PC-9 (cell line): Measurements from ENCODE around the gene SLC51B. TPM values are rescaled to one million over a fixed set of nuclear protein-coding genes. Genes with fewer than 3 reads are reported as not detected.

ENCODE experiments used
- BruUV-seq: library from RNA; stranded (reverse); fragments of 400-500 nt; replicated peaks from 2 replicates; lab custom pipeline; 2021; lab: Mats Ljungman, UMichigan
- CTCF ChIA-PET: fragments of 300-600 bp; sonication (Branson Sonifier 250); formaldehyde crosslinking; loops from one replicate; lab custom pipeline; 2022; ENCODE audit warnings: antibody characterized with exemption; lab: Charles Lee
- POLR2A ChIA-PET: fragments of 300-600 bp; sonication (Branson Sonifier 250); formaldehyde crosslinking; loops from one replicate; lab custom pipeline; 2022; ENCODE audit warnings: antibody characterized with exemption; ENCODE audit not compliant: unreplicated experiment; lab: Charles Lee
- DNase-seq, 2 experiments: peaks; one replicate each; pipeline versions ENCODE4 v3.0.0 to v3.0.0-alpha.2; 2015 to 2022; ENCODE audit warnings: mixed read lengths in 1 of 2
- H2AFZ ChIP-seq: fragments of 200-600 bp; sonication (generic); 2 replicates; pipeline ENCODE4 v1.8.1; 2017; ENCODE audit warnings: antibody characterized with exemption
- H3F3A ChIP-seq: fragments of 200-600 bp; sonication (generic); 2 replicates; pipeline ENCODE4 v1.8.1; 2017; ENCODE audit warnings: antibody characterized with exemption, mild to moderate bottlenecking, low read depth; ENCODE audit not compliant: insufficient read depth
- H3K27ac ChIP-seq: fragments of 200-600 bp; sonication (generic); 2 replicates; pipeline ENCODE4 v1.6.1; 2016; ENCODE audit warnings: mixed run types
- H3K27me3 ChIP-seq: fragments of 200-600 bp; sonication (generic); 2 replicates; pipeline ENCODE4 v1.6.1; 2016; ENCODE audit warnings: low read depth, mixed run types; ENCODE audit not compliant: insufficient read depth
- H3K36me3 ChIP-seq: fragments of 200-600 bp; sonication (generic); 2 replicates; pipeline ENCODE4 v1.6.1; 2016; ENCODE audit warnings: low read depth, mixed run types
- H3K4me1 ChIP-seq: fragments of 200-600 bp; sonication (generic); replicated peaks from 2 replicates; pipeline ENCODE4 v1.6.1; 2016; ENCODE audit warnings: mixed run types; ENCODE audit not compliant: insufficient read depth
- H3K4me2 ChIP-seq: fragments of 200-600 bp; sonication (generic); 2 replicates; pipeline ENCODE4 v1.6.1; 2017; ENCODE audit warnings: mixed run types
- H3K4me3 ChIP-seq: fragments of 200-600 bp; sonication (generic); 2 replicates; pipeline ENCODE4 v1.6.1; 2016; ENCODE audit warnings: mixed run types
- H3K79me2 ChIP-seq: fragments of 200-600 bp; sonication (generic); 2 replicates; pipeline ENCODE4 v1.6.1; 2017; ENCODE audit warnings: low read depth, mixed run types
- H3K9me2 ChIP-seq: fragments of 200-600 bp; sonication (generic); 2 replicates; pipeline ENCODE4 v1.8.1; 2017; ENCODE audit warnings: mild to moderate bottlenecking; ENCODE audit not compliant: insufficient read depth
- H3K9me3 ChIP-seq: fragments of 200-600 bp; sonication (generic); 2 replicates; pipeline ENCODE4 v1.8.1; 2016; ENCODE audit warnings: low read depth; ENCODE audit not compliant: insufficient read depth
- H4K20me1 ChIP-seq: fragments of 200-600 bp; sonication (generic); 2 replicates; pipeline ENCODE4 v1.8.1; 2017; ENCODE audit not compliant: insufficient read depth
- EZH2 ChIP-seq: fragments of 200-600 bp; sonication (generic); IDR thresholded peaks from 2 replicates; pipeline ENCODE4 v1.8.0; 2017; ENCODE audit warnings: antibody characterized with exemption, low read depth
- intact Hi-C: fragments of 100-400 bp; cut with micrococcal nuclease; formaldehyde crosslinking; loops from one replicate; pipeline ENCODE4 v1.10.0; 2022; ENCODE audit not compliant: unreplicated experiment
- total RNA-seq: library from RNA; stranded (reverse); gene quantifications from 2 replicates; pipeline ENCODE4 v1.2.3, GENCODE V29; 2021
- TF ChIP-seq, protein P1 (sequence below): fragments of 200-600 bp; sonication (generic); conservative IDR thresholded peaks from 2 replicates; pipeline ENCODE4 v1.6.1; 2017; ENCODE audit warnings: mixed run types, antibody characterized with exemption, mild to moderate bottlenecking, moderate library complexity

Gene SLC51B
- total RNA-seq, 1 experiment from 2014 or later = not detected

DNA sequence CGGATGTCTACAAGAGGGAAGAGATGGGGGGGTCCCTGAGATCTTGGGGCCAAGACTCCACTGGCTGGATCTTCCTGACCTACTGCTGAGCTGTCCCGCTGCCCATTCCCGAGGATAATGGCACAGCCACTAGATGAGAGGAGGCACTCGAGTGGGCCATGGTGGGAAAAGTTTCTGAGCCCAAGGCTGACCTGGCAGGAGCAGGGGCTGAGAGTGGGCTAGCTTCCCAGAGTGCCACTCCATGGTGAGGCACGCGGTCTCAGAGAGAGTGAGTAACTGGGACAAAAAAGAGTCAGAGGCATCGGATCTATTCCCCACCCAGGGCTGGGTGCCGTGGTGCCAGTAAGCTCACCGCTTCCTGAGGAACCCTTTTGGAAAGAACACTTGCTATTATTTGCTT lies 10.9 kb downstream of the SLC51B start:
- POLR2A ChIA-PET = interaction anchor here (0.5 to 0.9 kb wide), 2 partner anchors 129 to 242 kb away, joined by 3 to 11 read pairs; partner anchors contain the start of gene CLPX
- intact Hi-C loops = loop anchor here (10.0 kb wide), 1 partner anchor 129 kb away; the partner anchor contains the start of gene CLPX

DNA sequence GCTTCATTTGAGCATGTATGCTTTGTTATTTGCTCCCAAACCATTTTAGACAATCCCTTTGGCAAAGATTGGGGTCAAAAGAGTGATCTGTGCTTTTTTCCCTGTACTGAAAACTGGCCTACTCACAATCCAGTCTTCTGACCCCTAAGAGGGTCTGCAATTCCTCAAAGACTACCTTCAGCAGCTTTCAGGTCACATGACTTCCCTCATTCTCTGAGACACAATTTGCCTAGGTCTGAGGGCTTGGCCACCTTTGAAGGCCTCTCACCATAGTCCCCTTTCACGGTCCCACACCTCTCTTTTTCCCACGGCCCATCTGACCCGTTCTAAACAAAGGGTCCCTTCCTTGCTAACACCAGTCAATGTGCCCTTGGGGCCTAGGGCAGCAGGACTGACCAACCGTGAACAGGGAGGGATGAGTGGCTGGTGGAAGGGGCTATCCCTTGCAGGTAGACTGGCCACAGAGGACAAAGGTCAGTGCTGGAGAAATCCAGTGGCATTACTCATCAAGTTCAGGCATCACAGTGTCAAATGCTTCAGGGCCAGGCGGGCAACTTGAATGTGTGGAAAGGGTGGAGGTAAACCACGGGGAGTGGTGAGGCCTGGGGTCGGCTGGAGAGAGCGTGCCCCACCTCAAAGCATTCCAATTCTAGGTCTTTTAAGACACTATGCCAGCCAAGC lies 11.8 kb downstream of the SLC51B start:
- peak overlapping the region; percentile 45 for H3K27ac ChIP-seq
- H3K4me1 ChIP-seq = peaks cover 36% of the 10 kb centered on the region
- TF ChIP-seq EZH2 = no peak
- TF ChIP-seq, protein P1, sequence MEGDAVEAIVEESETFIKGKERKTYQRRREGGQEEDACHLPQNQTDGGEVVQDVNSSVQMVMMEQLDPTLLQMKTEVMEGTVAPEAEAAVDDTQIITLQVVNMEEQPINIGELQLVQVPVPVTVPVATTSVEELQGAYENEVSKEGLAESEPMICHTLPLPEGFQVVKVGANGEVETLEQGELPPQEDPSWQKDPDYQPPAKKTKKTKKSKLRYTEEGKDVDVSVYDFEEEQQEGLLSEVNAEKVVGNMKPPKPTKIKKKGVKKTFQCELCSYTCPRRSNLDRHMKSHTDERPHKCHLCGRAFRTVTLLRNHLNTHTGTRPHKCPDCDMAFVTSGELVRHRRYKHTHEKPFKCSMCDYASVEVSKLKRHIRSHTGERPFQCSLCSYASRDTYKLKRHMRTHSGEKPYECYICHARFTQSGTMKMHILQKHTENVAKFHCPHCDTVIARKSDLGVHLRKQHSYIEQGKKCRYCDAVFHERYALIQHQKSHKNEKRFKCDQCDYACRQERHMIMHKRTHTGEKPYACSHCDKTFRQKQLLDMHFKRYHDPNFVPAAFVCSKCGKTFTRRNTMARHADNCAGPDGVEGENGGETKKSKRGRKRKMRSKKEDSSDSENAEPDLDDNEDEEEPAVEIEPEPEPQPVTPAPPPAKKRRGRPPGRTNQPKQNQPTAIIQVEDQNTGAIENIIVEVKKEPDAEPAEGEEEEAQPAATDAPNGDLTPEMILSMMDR = no peak
- no peaks in the 10 kb centered on the region for H3K9me2 ChIP-seq
- intact Hi-C loops = loop anchor here (1.0 to 10.0 kb wide), 2 partner anchors 128 to 240 kb away; partner anchors contain the start of gene CLPX
- H3K4me3 ChIP-seq = no peak overlapping the region
- DNase-seq = peak; percentile 92 to 96
- H3K9me3 ChIP-seq = no peaks in the 10 kb centered on the region; the same call in 1 of the 2 replicates
- peak overlapping the region; percentile 58 for H3K4me2 ChIP-seq
- H2AFZ ChIP-seq = no peak overlapping the region
- H3F3A ChIP-seq = peaks cover 5% of the 10 kb centered on the region; the same call in 1 of the 2 replicates
- ChIA-PET CTCF (no interaction called here), POLR2A (interaction anchor here (0.5 kb wide), 1 partner anchor 128 kb away, joined by 11 read pairs; the partner anchor contains the start of gene CLPX)
- no TSS peak for BruUV-seq
- H4K20me1 ChIP-seq = no peaks in the 10 kb centered on the region
- H3K79me2 ChIP-seq = no peaks in the 10 kb centered on the region
- H3K36me3 ChIP-seq = no peaks in the 10 kb centered on the region
- no peaks in the 10 kb centered on the region for H3K27me3 ChIP-seq

More for the DNA sequence above, 10.9 kb downstream of the SLC51B start:
- Histone ChIP-seq H4K20me1 (no peaks in the 10 kb centered on the region), H3K79me2 (no peaks in the 10 kb centered on the region), H3K27me3 (no peaks in the 10 kb centered on the region), H3K9me2 (no peaks in the 10 kb centered on the region), H3F3A (peaks cover 5% of the 10 kb centered on the region; the same call in 1 of the 2 replicates), H3K9me3 (no peaks in the 10 kb centered on the region; the same call in 1 of the 2 replicates), H3K4me2 (peak overlapping the region; percentile 48), H3K27ac (no peak overlapping the region), H3K36me3 (no peaks in the 10 kb centered on the region), H3K4me3 (no peak overlapping the region), H3K4me1 (peaks cover 36% of the 10 kb centered on the region), H2AFZ (no peak overlapping the region)
- no TSS peak for BruUV-seq
- TF ChIP-seq, protein P1 = no peak
- no peak for TF ChIP-seq EZH2
- CTCF ChIA-PET = interaction anchor here (0.7 to 1.9 kb wide), 2 partner anchors 43 to 45 kb away, joined by 3 to 8 read pairs; no protein-coding TSS in a partner anchor
- DNase-seq = no peak

DNA sequence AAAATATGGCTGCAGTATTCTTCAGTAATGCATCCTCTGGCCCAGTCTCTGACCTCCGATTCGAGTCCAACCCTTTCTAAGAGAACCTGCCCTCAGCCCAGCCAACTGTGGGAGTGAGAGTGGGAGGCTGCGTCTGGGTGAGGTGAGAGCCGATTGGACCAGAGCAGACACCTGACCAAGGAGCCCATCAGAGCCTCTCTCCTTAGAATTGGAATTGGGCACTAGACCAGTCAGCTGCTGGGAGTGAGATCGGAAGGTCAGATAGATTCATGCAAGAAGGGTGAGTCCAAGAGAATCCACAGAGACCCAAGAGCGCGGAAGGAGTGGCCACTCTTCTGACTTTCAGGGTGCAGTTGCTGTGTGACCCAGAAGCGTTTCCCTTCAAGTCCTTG lies 12.4 kb downstream of the SLC51B start:
- CTCF ChIA-PET = no interaction called here
- H3K4me1 ChIP-seq = peaks cover 36% of the 10 kb centered on the region
- BruUV-seq = no TSS peak

More for the DNA sequence above, 12.4 kb downstream of the SLC51B start:
- no peaks in the 10 kb centered on the region for H3K36me3 ChIP-seq
- H3K9me3 ChIP-seq = no peaks in the 10 kb centered on the region; the same call in 1 of the 2 replicates
- H2AFZ ChIP-seq = no peak overlapping the region
- no peaks in the 10 kb centered on the region for H4K20me1 ChIP-seq
- no peak overlapping the region for H3K27ac ChIP-seq
- H3F3A ChIP-seq = peaks cover 5% of the 10 kb centered on the region; the same call in 1 of the 2 replicates
- H3K27me3 ChIP-seq = no peaks in the 10 kb centered on the region
- POLR2A ChIA-PET = no interaction called here
- H3K9me2 ChIP-seq = no peaks in the 10 kb centered on the region
- intact Hi-C loops = loop anchor here (1.0 to 10.0 kb wide), 2 partner anchors 127 to 240 kb away; partner anchors contain the start of gene CLPX
- H3K4me2 ChIP-seq = peak overlapping the region; percentile 58
- no peaks in the 10 kb centered on the region for H3K79me2 ChIP-seq
- no peak for DNase-seq
- TF ChIP-seq, protein P1 = no peak
- no peak for TF ChIP-seq EZH2
- H3K4me3 ChIP-seq = no peak overlapping the region
